GM19438 (cell line): ENCODE measurements around the gene ADARB2.

Source experiments
- ATAC-seq: cut with Tn5 transposase; IDR thresholded peaks from one replicate; pipeline ENCODE4 v1.9.1; 2021; ENCODE audit warnings: low read depth; ENCODE audit not compliant: unreplicated experiment

The ADARB2 gene

GRCh38 chr10:1600861-1601260 is 136.5 kb downstream of the ADARB2 start:
- no peak for ATAC-seq

- ATAC-seq = no peak
Observed at GRCh38 chr10:1598393-1599153, 138.8 kb downstream of the ADARB2 start.

GRCh38 chr10:1597370-1598146 is 139.8 kb downstream of the ADARB2 start:
- ATAC-seq = no peak

- no peak for ATAC-seq
Observed at GRCh38 chr10:1596482-1597099, 140.7 kb downstream of the ADARB2 start.

- ATAC-seq = no peak
Observed at GRCh38 chr10:1595726-1596125, 141.6 kb downstream of the ADARB2 start.

GRCh38 chr10:1595242-1595600 is 142.1 kb downstream of the ADARB2 start:
- no peak for ATAC-seq

- no peak for ATAC-seq
Observed at GRCh38 chr10:1594372-1595241, 142.7 kb downstream of the ADARB2 start.

- no peak for ATAC-seq
Observed at GRCh38 chr10:1591742-1592141, 145.6 kb downstream of the ADARB2 start.

GRCh38 chr10:1591045-1591444 is 146.3 kb downstream of the ADARB2 start:
- ATAC-seq = no peak

- ATAC-seq = no peak
Observed at GRCh38 chr10:1589257-1589656, 148.1 kb downstream of the ADARB2 start.

GRCh38 chr10:1582739-1583138 is 154.6 kb downstream of the ADARB2 start:
- ATAC-seq = no peak

GRCh38 chr10:1581189-1581588 is 156.1 kb downstream of the ADARB2 start:
- ATAC-seq = no peak

GRCh38 chr10:1579671-1580070 is 157.7 kb downstream of the ADARB2 start:
- ATAC-seq = no peak

GRCh38 chr10:1579141-1579491 is 158.2 kb downstream of the ADARB2 start:
- no peak for ATAC-seq

GRCh38 chr10:1578392-1579140 is 158.8 kb downstream of the ADARB2 start:
- ATAC-seq = no peak

- no peak for ATAC-seq
Observed at GRCh38 chr10:1577945-1578344, 159.4 kb downstream of the ADARB2 start.

GRCh38 chr10:1577373-1577770 is 160.0 kb downstream of the ADARB2 start:
- ATAC-seq = no peak

- ATAC-seq = no peak
Observed at GRCh38 chr10:1576467-1577372, 160.6 kb downstream of the ADARB2 start.
